Measurements from ENCODE around the gene IFIH1. TPM values are rescaled to one million over a fixed set of nuclear protein-coding genes. Genes with fewer than 3 reads are reported as not detected.

Gene IFIH1
- total RNA-seq, 1 donor from 2014 or later, result 16.1 TPM

- no peak for DNase-seq (ENCODE audit: low read depth)
Observed at GRCh38 chr2:162308747-162309503, 9.6 kb downstream of the IFIH1 start.

- DNase-seq (ENCODE audit: low read depth), result no peak
Observed at GRCh38 chr2:162305901-162306300, 12.6 kb downstream of the IFIH1 start.

- no peak for DNase-seq (ENCODE audit: low read depth)
Observed at GRCh38 chr2:162301877-162302276, 16.6 kb downstream of the IFIH1 start.

- DNase-seq (ENCODE audit: low read depth), result peak; percentile 58
Observed at GRCh38 chr2:162301151-162301804, 17.2 kb downstream of the IFIH1 start.

GRCh38 chr2:162300266-162300665, 18.2 kb downstream of the IFIH1 start:
- DNase-seq (ENCODE audit: low read depth), result no peak

- DNase-seq (ENCODE audit: low read depth), result no peak
Observed at GRCh38 chr2:162298669-162299335, 19.7 kb downstream of the IFIH1 start.

- peak; percentile 72 for DNase-seq (ENCODE audit: low read depth)
Observed at GRCh38 chr2:162297925-162298552, 20.4 kb downstream of the IFIH1 start.

- no peak for DNase-seq (ENCODE audit: low read depth)
Observed at GRCh38 chr2:162295009-162295408, 23.5 kb downstream of the IFIH1 start.

GRCh38 chr2:162293122-162293786, 25.2 kb downstream of the IFIH1 start:
- no peak for DNase-seq (ENCODE audit: low read depth)

- DNase-seq (ENCODE audit: low read depth), result no peak
Observed at GRCh38 chr2:162291748-162292147, 26.7 kb downstream of the IFIH1 start.

GRCh38 chr2:162282765-162283425, 35.6 kb downstream of the IFIH1 start:
- no peak for DNase-seq (ENCODE audit: low read depth)

- no peak for DNase-seq (ENCODE audit: low read depth)
Observed at GRCh38 chr2:162280654-162281053, 37.8 kb downstream of the IFIH1 start.

- no peak for DNase-seq (ENCODE audit: low read depth)
Observed at GRCh38 chr2:162277381-162277780, 41.1 kb downstream of the IFIH1 start.

- no peak for DNase-seq (ENCODE audit: low read depth)
Observed at GRCh38 chr2:162267996-162268395, 50.5 kb downstream of the IFIH1 start.

GRCh38 chr2:162267496-162267895, 51.0 kb downstream of the IFIH1 start:
- no peak for DNase-seq (ENCODE audit: low read depth)

- no peak for DNase-seq (ENCODE audit: low read depth)
Observed at GRCh38 chr2:162266460-162266760, 52.1 kb downstream of the IFIH1 start.

GRCh38 chr2:162265666-162266459, 52.6 kb downstream of the IFIH1 start:
- DNase-seq (ENCODE audit: low read depth), result no peak

GRCh38 chr2:162261032-162261945, 57.2 kb downstream of the IFIH1 start:
- DNase-seq (ENCODE audit: low read depth), result peak; percentile 33

- no peak for DNase-seq (ENCODE audit: low read depth)
Observed at GRCh38 chr2:162258686-162259085, 59.8 kb downstream of the IFIH1 start.

- DNase-seq (ENCODE audit: low read depth), result no peak
Observed at GRCh38 chr2:162258169-162258568, 60.3 kb downstream of the IFIH1 start.
